Measurements from ENCODE around the gene PARD6G.

The PARD6G gene

DNA sequence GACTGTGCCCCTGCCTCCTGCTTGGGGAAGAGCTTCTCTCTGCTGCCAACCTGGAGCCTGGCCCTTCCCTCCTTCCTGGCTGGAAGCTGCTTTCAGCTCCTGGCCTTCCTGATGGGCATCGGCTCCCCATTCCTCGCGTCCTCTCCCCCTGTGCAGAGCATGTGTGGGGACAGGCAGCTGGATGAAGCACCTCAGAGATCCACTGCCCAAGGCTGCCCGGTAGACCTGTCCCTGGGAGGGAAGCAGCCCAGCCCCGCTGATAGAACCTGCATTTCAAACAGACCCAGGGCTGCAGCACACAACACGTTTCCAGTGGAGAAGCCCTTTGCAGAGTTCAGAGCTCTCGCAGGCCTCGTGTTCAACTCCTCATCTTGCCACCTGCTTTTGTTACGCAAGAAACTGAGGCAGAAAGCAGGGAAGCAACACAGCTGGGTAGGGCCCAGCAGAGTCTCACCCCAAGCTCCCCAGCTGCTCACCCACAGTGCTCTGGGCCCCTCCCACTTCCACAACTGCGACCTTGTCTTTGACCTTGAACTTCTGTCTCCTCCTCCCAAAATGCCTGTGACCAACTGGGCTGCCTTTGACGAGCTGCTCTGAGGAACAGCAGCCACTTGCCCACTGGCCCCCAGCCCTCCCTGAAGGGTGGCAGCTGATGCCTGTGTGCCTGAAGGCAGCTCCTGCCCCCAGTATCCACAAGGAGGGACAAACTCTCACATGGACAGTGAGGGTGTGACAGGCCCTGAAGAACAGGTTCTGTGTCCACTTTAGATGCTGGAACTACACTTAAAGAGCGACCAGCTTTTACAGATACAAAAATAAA is 65.5 kb downstream of the PARD6G start:
- TF ChIP-seq, protein P1, sequence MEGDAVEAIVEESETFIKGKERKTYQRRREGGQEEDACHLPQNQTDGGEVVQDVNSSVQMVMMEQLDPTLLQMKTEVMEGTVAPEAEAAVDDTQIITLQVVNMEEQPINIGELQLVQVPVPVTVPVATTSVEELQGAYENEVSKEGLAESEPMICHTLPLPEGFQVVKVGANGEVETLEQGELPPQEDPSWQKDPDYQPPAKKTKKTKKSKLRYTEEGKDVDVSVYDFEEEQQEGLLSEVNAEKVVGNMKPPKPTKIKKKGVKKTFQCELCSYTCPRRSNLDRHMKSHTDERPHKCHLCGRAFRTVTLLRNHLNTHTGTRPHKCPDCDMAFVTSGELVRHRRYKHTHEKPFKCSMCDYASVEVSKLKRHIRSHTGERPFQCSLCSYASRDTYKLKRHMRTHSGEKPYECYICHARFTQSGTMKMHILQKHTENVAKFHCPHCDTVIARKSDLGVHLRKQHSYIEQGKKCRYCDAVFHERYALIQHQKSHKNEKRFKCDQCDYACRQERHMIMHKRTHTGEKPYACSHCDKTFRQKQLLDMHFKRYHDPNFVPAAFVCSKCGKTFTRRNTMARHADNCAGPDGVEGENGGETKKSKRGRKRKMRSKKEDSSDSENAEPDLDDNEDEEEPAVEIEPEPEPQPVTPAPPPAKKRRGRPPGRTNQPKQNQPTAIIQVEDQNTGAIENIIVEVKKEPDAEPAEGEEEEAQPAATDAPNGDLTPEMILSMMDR (IDR thresholded peaks at IDR 0.05), result no peak

DNA sequence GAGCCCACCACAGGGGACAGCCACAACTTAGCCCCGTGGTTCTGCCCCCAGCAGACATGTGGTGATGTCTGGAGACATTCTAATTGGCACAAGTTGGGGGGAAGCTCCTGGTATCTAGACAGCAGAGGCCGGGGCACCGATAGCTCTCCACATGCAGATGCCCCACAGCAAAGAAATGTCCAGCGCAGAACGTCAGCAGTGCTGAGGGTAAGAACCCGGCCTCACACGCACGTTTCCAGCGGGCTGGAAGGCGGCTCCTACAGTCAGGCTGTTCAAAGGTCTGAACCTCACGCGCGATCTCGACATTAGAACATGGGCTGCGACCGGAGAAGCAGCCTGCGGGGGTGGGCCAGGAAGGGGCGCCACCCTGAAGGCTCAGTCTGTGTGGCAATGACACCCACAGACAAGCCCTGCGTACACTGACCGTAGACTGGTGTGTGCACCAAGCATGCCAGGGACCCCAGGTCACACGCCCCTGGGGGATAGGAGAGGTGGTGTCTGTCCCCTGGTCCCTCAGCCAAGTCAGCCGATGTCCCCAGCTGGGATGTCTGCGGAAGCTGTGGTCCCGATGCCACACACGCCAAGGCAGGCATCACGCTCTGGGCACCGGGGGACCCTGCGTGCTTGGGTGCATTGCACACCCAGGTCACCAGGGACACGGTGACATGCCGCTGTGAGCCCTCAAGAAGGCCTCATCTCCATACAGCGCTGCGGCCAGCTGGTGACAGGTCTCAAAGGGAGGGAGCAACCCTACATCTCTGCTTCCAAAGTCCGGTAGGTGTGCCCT is 66.3 kb downstream of the PARD6G start:
- TF ChIP-seq, protein P1 (IDR thresholded peaks at IDR 0.05), result no peak

GRCh38 chr18:80179857-80180558 is 67.3 kb downstream of the PARD6G start:
- TF ChIP-seq, protein P1 (IDR thresholded peaks at IDR 0.05), result no peak

DNA sequence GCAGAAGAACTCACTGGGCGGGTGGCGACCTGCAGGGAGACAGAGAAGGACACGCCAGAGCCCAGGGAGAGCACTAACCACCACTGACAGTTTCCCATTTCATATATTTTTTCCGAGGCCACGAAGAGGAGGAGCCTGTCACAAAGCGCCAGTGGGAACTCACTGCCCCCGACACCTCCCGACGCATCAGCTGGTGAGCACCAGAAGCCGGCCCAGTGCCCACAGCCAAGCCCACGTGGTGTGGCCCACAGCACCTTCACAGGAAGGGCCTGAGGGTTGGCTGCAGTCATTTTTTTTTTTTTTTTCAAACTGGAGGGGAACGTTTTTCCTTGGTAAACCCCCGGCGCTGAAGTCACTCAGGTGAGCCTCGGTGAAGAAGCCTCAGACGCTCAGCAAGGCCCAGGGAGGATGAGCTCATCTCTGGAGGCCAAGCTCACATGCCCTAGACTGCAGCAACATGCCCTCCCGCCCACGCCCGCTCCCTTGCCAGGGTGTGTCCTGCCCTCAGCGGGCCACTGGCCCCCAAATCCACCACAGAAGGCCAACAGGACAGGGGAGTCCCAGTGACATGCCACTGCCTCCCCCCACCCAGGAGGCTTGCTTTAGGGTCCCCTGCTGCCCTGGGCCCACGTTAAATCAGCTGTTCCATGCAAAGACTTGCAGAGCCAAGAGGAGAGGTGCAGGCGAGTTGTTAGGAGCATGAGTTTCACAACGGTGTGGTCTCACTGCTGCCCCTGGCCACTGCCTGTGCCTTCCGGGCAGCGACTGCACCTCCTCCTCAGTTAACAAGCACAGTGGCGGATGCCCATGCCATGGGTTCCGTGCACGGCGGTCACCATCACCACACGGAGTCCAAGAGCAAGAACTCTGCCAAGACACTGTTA is 68.1 kb downstream of the PARD6G start:
- TF ChIP-seq, protein P1 (IDR thresholded peaks at IDR 0.05), result no peak

DNA sequence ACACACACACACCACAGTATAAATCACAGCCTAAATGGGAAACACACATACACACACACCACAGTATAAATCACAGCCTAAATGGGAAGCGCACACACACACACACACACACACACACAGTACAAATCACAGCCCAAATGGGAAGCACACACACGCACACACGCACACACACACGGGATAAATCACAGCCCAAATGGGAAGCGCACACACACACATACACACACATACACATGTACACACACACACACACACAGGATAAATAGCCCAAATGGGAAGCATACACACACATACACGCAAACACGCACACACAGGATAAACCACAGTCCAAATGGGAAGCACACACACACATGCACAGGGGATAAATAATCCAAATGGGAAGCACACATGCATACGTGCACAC is 70.2 kb downstream of the PARD6G start:
- TF ChIP-seq, protein P1 (IDR thresholded peaks at IDR 0.05), result no peak

DNA sequence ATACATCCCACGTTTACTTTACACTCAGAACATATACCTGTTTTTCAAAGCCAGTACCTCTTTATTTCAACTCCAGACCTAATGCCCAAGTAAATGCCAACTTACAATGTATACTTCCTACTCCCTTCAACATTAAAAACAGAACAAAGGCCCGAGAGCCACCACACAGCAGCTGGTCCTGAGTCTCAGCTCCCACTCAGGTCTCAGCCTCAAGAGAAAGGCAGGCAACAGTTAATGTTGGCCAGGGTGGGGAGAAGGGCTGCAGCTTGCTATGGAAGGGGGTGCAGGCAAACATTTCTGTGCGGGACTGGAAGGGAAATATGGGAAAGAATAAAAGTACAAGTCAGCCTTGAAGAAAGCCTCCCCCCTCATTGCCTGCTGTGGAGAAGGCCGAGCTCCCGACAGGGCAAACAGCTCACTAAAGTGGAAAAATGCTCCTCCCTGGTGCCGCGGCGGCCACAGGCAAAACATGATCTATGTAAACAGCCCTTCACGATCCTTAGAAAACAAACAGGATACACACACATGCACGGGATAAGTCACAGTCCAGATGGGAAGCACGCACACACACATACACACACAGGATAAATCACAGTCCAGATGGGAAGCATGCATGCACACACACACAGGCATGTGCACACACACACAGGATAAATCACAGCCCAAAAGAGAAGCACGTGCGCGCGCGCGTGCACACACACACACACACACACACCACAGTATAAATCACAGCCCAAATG is 70.8 kb downstream of the PARD6G start:
- TF ChIP-seq, protein P1 (IDR thresholded peaks at IDR 0.05), result no peak

Data from LNCAP (cell line).